ENCODE results near the gene GNRH2. TPM values are rescaled to one million over a fixed set of nuclear protein-coding genes. Genes with fewer than 3 reads are reported as not detected.
"Not testable (repeated sequence)": the region's sequence is repeated elsewhere in the genome, so short reads cannot be mapped to it uniquely, and the experiment has no call there.

The GNRH2 gene
- total and polyA plus RNA-seq, 2 donors (not counting 1 experiment from before 2014, with no cell fraction given), result 2.5 TPM; not detected in 1

DNA sequence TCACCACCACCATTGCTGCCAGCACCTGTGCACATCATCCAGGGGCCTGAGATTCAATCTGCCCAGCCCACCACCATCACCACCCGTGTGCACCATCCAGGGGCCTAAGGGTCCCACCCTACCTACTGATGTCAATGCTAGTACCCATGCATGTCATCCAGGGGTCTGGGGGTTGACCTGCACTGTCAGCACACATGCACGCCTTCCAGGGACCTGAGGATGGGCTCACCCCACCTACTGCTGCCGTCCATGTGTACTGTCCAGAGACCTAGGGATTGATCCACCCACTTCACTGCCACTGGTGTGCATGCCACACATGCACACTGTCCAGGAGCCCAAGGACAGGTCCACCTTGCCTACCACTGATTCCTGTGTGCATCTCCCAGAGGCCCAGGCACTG, 16.1 kb downstream of the GNRH2 start:
- no peak for DNase-seq
- Mint-ChIP-seq H3K9me3 (ENCODE audit: insufficient read depth) (no peaks in the 10 kb centered on the region), H3K4me3 (no peak overlapping the region), H3K27me3 (no peaks in the 10 kb centered on the region), H3K4me1 (peaks cover 1% of the 10 kb centered on the region), H3K27ac (no peak overlapping the region)
- H3K4me3 ChIP-seq (ENCODE audit: control extremely low read depth in 1 of 5, extremely low read depth in 1 of 5, insufficient read depth in 1 of 5, low read depth in 2 of 5, low read length in 4 of 5), result no peak overlapping the region
- ATAC-seq (ENCODE audit: low read depth), result no peak
- H3K79me2 ChIP-seq (ENCODE audit: control insufficient read depth, insufficient read depth, low read length), result peaks cover 7% of the 10 kb centered on the region
- H3K9ac ChIP-seq (ENCODE audit: low read length), result no peak overlapping the region
- H3K9me3 ChIP-seq (ENCODE audit: control extremely low read depth in 1 of 3, control insufficient read depth in 2 of 3, insufficient read depth in 1 of 3, low read length in 2 of 3), result no peaks in the 10 kb centered on the region
- H4K20me1 ChIP-seq (ENCODE audit: control insufficient read depth, insufficient read depth, low read length, poor library complexity, severe bottlenecking), result no peaks in the 10 kb centered on the region
- H3K27me3 ChIP-seq (replicated peaks in 1 of 4; ENCODE audit: control extremely low read depth in 1 of 4, control insufficient read depth in 3 of 4, insufficient read depth in 4 of 4, low read length in 3 of 4), result no peaks in the 10 kb centered on the region
- ChIA-PET POLR2A (no interaction called here), CTCF (no interaction called here)
- WGBS (ENCODE audit: insufficient coverage), result 98% methylated on average over 3 of the region's 3 CpGs
- intact Hi-C loops (cut with micrococcal nuclease), result no loop called here
- H2AFZ ChIP-seq (ENCODE audit: insufficient read depth, low read depth, low read length, poor library complexity, severe bottlenecking), result no peak overlapping the region
- no peak overlapping the region for H3K4me2 ChIP-seq (replicated peaks; ENCODE audit: low read depth, low read length, poor library complexity, severe bottlenecking)
- TF ChIP-seq EZH2 (IDR thresholded peaks at IDR 0.05; ENCODE audit: borderline replicate concordance, insufficient read depth, low read depth, low read length, poor library complexity, severe bottlenecking), result no peak
- TF ChIP-seq, protein P1, sequence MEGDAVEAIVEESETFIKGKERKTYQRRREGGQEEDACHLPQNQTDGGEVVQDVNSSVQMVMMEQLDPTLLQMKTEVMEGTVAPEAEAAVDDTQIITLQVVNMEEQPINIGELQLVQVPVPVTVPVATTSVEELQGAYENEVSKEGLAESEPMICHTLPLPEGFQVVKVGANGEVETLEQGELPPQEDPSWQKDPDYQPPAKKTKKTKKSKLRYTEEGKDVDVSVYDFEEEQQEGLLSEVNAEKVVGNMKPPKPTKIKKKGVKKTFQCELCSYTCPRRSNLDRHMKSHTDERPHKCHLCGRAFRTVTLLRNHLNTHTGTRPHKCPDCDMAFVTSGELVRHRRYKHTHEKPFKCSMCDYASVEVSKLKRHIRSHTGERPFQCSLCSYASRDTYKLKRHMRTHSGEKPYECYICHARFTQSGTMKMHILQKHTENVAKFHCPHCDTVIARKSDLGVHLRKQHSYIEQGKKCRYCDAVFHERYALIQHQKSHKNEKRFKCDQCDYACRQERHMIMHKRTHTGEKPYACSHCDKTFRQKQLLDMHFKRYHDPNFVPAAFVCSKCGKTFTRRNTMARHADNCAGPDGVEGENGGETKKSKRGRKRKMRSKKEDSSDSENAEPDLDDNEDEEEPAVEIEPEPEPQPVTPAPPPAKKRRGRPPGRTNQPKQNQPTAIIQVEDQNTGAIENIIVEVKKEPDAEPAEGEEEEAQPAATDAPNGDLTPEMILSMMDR (IDR thresholded peaks at IDR 0.05), result no peak
- H3K36me3 ChIP-seq (replicated peaks in 1 of 2; ENCODE audit: control extremely low read depth in 1 of 2, control insufficient read depth in 1 of 2, extremely low read depth in 1 of 2, insufficient read depth in 2 of 2, low read length in 1 of 2), result no peaks in the 10 kb centered on the region
- H3K27ac ChIP-seq (ENCODE audit: low read length in 2 of 2), result no peak overlapping the region
- H3K4me1 ChIP-seq (ENCODE audit: control insufficient read depth in 2 of 2, insufficient read depth in 2 of 2, low read length in 2 of 2), result no peaks in the 10 kb centered on the region

GRCh38 chr20:3064119-3064518, 20.7 kb downstream of the GNRH2 start:
- H3K9ac ChIP-seq (ENCODE audit: low read length); H3K9me3 Mint-ChIP-seq (ENCODE audit: insufficient read depth); intact Hi-C loops (cut with micrococcal nuclease); H3K9me3 ChIP-seq (ENCODE audit: control extremely low read depth in 1 of 3, control insufficient read depth in 2 of 3, insufficient read depth in 1 of 3, low read length in 2 of 3); POLR2A ChIA-PET; H2AFZ ChIP-seq (ENCODE audit: insufficient read depth, low read depth, low read length, poor library complexity, severe bottlenecking); H3K79me2 ChIP-seq (ENCODE audit: control insufficient read depth, insufficient read depth, low read length); DNase-seq; H3K27ac Mint-ChIP-seq; H3K27ac ChIP-seq (ENCODE audit: low read length in 2 of 2); H3K4me3 ChIP-seq (ENCODE audit: control extremely low read depth in 1 of 5, extremely low read depth in 1 of 5, insufficient read depth in 1 of 5, low read depth in 2 of 5, low read length in 4 of 5); H3K27me3 ChIP-seq (replicated peaks in 1 of 4; ENCODE audit: control extremely low read depth in 1 of 4, control insufficient read depth in 3 of 4, insufficient read depth in 4 of 4, low read length in 3 of 4); H3K36me3 ChIP-seq (replicated peaks in 1 of 2; ENCODE audit: control extremely low read depth in 1 of 2, control insufficient read depth in 1 of 2, extremely low read depth in 1 of 2, insufficient read depth in 2 of 2, low read length in 1 of 2); H3K4me1 ChIP-seq (ENCODE audit: control insufficient read depth in 2 of 2, insufficient read depth in 2 of 2, low read length in 2 of 2); H3K4me3 Mint-ChIP-seq; H3K27me3 Mint-ChIP-seq; ATAC-seq (ENCODE audit: low read depth); H3K4me2 ChIP-seq (replicated peaks; ENCODE audit: low read depth, low read length, poor library complexity, severe bottlenecking); H4K20me1 ChIP-seq (ENCODE audit: control insufficient read depth, insufficient read depth, low read length, poor library complexity, severe bottlenecking): not testable (repeated sequence)
- CTCF ChIA-PET, result interaction anchor here (0.6 to 1.7 kb wide), 3 partner anchors 11 to 183 kb away, joined by 3 to 4 read pairs (median 4); no protein-coding TSS in a partner anchor
- 85% methylated on average over 5 of the region's 6 CpGs for WGBS (ENCODE audit: insufficient coverage)
- peaks cover 19% of the 10 kb centered on the region for H3K4me1 Mint-ChIP-seq
